ENCODE measurements around the gene OGDHL. TPM values are rescaled to one million over a fixed set of nuclear protein-coding genes. Genes with fewer than 3 reads are reported as not detected.

Gene OGDHL
- total RNA-seq, 1 experiment from 2014 or later: 21.4 TPM

GRCh38 chr10:49689882-49690510 is 72.1 kb downstream of the OGDHL start:
- H3K36me3 Mint-ChIP-seq (ENCODE audit: insufficient read depth, unreplicated experiment): no peaks in the 10 kb centered on the region
- Histone ChIP-seq H3K4me3 (ENCODE audit: low read depth, low read length) (no peak overlapping the region), H3K36me3 (ENCODE audit: control insufficient read depth, insufficient read depth, low read length) (no peaks in the 10 kb centered on the region), H3K27me3 (replicated peaks; ENCODE audit: control insufficient read depth, insufficient read depth, low read length) (no peaks in the 10 kb centered on the region), H3K4me1 (peaks cover 8% of the 10 kb centered on the region; the same call in 1 of the 2 replicates), H3K9me3 (peaks cover 5% of the 10 kb centered on the region; the same call in 1 of the 2 replicates)
- no peaks in the 10 kb centered on the region for H3K27me3 Mint-ChIP-seq (ENCODE audit: insufficient read depth, unreplicated experiment)
- intact Hi-C loops (cut with micrococcal nuclease; ENCODE audit: unreplicated experiment): no loop called here
- ChIA-PET CTCF (no interaction called here), POLR2A (no interaction called here)
- H3K9me3 Mint-ChIP-seq (ENCODE audit: unreplicated experiment): peaks cover 5% of the 10 kb centered on the region
- H3K27ac Mint-ChIP-seq (ENCODE audit: unreplicated experiment): no peak overlapping the region
- no TSS peak for BruUV-seq (replicated peaks)
- peaks cover 14% of the 10 kb centered on the region for H3K4me1 Mint-ChIP-seq (ENCODE audit: low read depth, unreplicated experiment)
- no peak for DNase-seq
- no peak overlapping the region for H3K4me3 Mint-ChIP-seq (ENCODE audit: unreplicated experiment)
- TF ChIP-seq CTCF (IDR thresholded peaks at IDR 0.05; ENCODE audit: insufficient read depth in 1 of 2, low read depth in 1 of 2, low read length in 1 of 2, severe bottlenecking in 1 of 2, unreplicated experiment in 1 of 2): no peak

- H3K9me3 Mint-ChIP-seq (ENCODE audit: unreplicated experiment): peaks cover 10% of the 10 kb centered on the region
- no peaks in the 10 kb centered on the region for H3K27me3 Mint-ChIP-seq (ENCODE audit: insufficient read depth, unreplicated experiment)
- intact Hi-C loops (cut with micrococcal nuclease; ENCODE audit: unreplicated experiment): no loop called here
- no peak for TF ChIP-seq CTCF (IDR thresholded peaks at IDR 0.05; ENCODE audit: insufficient read depth in 1 of 2, low read depth in 1 of 2, low read length in 1 of 2, severe bottlenecking in 1 of 2, unreplicated experiment in 1 of 2)
- DNase-seq: no peak
- ChIA-PET POLR2A (no interaction called here), CTCF (interaction anchor here (0.7 kb wide), 1 partner anchor 73 kb away, joined by 9 read pairs; the partner anchor contains the start of gene OGDHL)
- BruUV-seq (replicated peaks): no TSS peak
- no peaks in the 10 kb centered on the region for H3K36me3 Mint-ChIP-seq (ENCODE audit: insufficient read depth, unreplicated experiment)
- H3K9me3 ChIP-seq: peaks cover 5% of the 10 kb centered on the region; the same call in 1 of the 2 replicates
- no peaks in the 10 kb centered on the region for H3K27me3 ChIP-seq (replicated peaks; ENCODE audit: control insufficient read depth, insufficient read depth, low read length)
- H3K36me3 ChIP-seq (ENCODE audit: control insufficient read depth, insufficient read depth, low read length): no peaks in the 10 kb centered on the region
- no peak overlapping the region for H3K27ac Mint-ChIP-seq (ENCODE audit: unreplicated experiment)
- peaks cover 8% of the 10 kb centered on the region; the same call in 1 of the 2 replicates for H3K4me1 ChIP-seq
- H3K4me3 ChIP-seq (ENCODE audit: low read depth, low read length): no peak overlapping the region
- peaks cover 14% of the 10 kb centered on the region for H3K4me1 Mint-ChIP-seq (ENCODE audit: low read depth, unreplicated experiment)
- H3K4me3 Mint-ChIP-seq (ENCODE audit: unreplicated experiment): no peak overlapping the region
These were observed 73.2 kb downstream of the OGDHL start for GRCh38 chr10:49688920-49689319.

GRCh38 chr10:49688261-49688846 is 73.8 kb downstream of the OGDHL start:
- Mint-ChIP-seq H3K4me3 (ENCODE audit: unreplicated experiment) (no peak overlapping the region), H3K4me1 (ENCODE audit: low read depth, unreplicated experiment) (peaks cover 14% of the 10 kb centered on the region), H3K9me3 (ENCODE audit: unreplicated experiment) (peaks cover 10% of the 10 kb centered on the region), H3K27me3 (ENCODE audit: insufficient read depth, unreplicated experiment) (no peaks in the 10 kb centered on the region), H3K36me3 (ENCODE audit: insufficient read depth, unreplicated experiment) (no peaks in the 10 kb centered on the region), H3K27ac (ENCODE audit: unreplicated experiment) (no peak overlapping the region)
- Histone ChIP-seq H3K4me3 (ENCODE audit: low read depth, low read length) (no peak overlapping the region), H3K36me3 (ENCODE audit: control insufficient read depth, insufficient read depth, low read length) (no peaks in the 10 kb centered on the region), H3K27me3 (replicated peaks; ENCODE audit: control insufficient read depth, insufficient read depth, low read length) (no peaks in the 10 kb centered on the region), H3K4me1 (peaks cover 8% of the 10 kb centered on the region; the same call in 1 of the 2 replicates), H3K9me3 (peaks cover 5% of the 10 kb centered on the region; the same call in 1 of the 2 replicates)
- BruUV-seq (replicated peaks): no TSS peak
- POLR2A ChIA-PET: no interaction called here
- no peak for TF ChIP-seq CTCF (IDR thresholded peaks at IDR 0.05; ENCODE audit: insufficient read depth in 1 of 2, low read depth in 1 of 2, low read length in 1 of 2, severe bottlenecking in 1 of 2, unreplicated experiment in 1 of 2)
- CTCF ChIA-PET: interaction anchor here (0.7 kb wide), 1 partner anchor 74 kb away, joined by 9 read pairs; the partner anchor contains the start of gene OGDHL
- intact Hi-C loops (cut with micrococcal nuclease; ENCODE audit: unreplicated experiment): no loop called here
- DNase-seq: peak in 1 of 2 experiments; percentile 30
